GM23338 (cell line): ENCODE results near the gene C5orf47. TPM values are rescaled to one million over a fixed set of nuclear protein-coding genes. Genes with fewer than 3 reads are reported as not detected.

Experiments
- ATAC-seq: fragments of 200-7000 bp; cut with Tn5 transposase; 3 replicates; pipeline ENCODE4 v1.9.1; 2020
- DNase-seq: peaks from one replicate; pipeline ENCODE4 v3.0.0-alpha.2; 2015; ENCODE audit warnings: low spot score
- H2AFZ ChIP-seq: fragments of 200-600 bp; sonication (generic); 2 replicates; pipeline ENCODE4 v1.8.0; 2016; ENCODE audit warnings: antibody characterized with exemption, mild to moderate bottlenecking, moderate library complexity
- H3F3A ChIP-seq: fragments of 200-600 bp; sonication (generic); replicated peaks from 2 replicates; pipeline ENCODE4 v1.8.0; 2017; ENCODE audit warnings: antibody characterized with exemption, mixed run types, low read depth
- H3K27ac ChIP-seq: fragments of 200-600 bp; sonication (generic); 2 replicates; pipeline ENCODE4 v1.6.1; 2016; ENCODE audit warnings: low read depth
- H3K27me3 ChIP-seq: fragments of 200-600 bp; sonication (generic); 2 replicates; pipeline ENCODE4 v1.8.0; 2016; ENCODE audit warnings: mild to moderate bottlenecking, mixed run types, moderate library complexity; ENCODE audit not compliant: insufficient read depth
- H3K36me3 ChIP-seq: fragments of 200-600 bp; sonication (generic); 2 replicates; pipeline ENCODE4 v1.8.0; 2016; ENCODE audit warnings: mild to moderate bottlenecking; ENCODE audit not compliant: insufficient read depth
- H3K4me1 ChIP-seq: fragments of 200-600 bp; sonication (generic); 2 replicates; pipeline ENCODE4 v1.8.0; 2016; ENCODE audit warnings: mild to moderate bottlenecking, moderate library complexity; ENCODE audit not compliant: insufficient read depth
- H3K4me2 ChIP-seq: fragments of 200-600 bp; sonication (generic); 2 replicates; pipeline ENCODE4 v1.7.1; 2017; ENCODE audit warnings: mixed run types
- H3K4me3 ChIP-seq: fragments of 200-600 bp; sonication (generic); 2 replicates; pipeline ENCODE4 v1.6.1; 2016; ENCODE audit warnings: mixed run types
- H3K79me2 ChIP-seq: fragments of 200-600 bp; sonication (generic); replicated peaks from 2 replicates; pipeline ENCODE4 v1.8.0; 2017; ENCODE audit warnings: mild to moderate bottlenecking; ENCODE audit not compliant: insufficient read depth
- H3K9me2 ChIP-seq: fragments of 200-600 bp; sonication (generic); 2 replicates; pipeline ENCODE4 v1.8.0; 2017; ENCODE audit not compliant: insufficient read depth
- H4K20me1 ChIP-seq: fragments of 200-600 bp; sonication (generic); replicated peaks from 2 replicates; pipeline ENCODE4 v1.8.0; 2017; ENCODE audit warnings: mild to moderate bottlenecking; ENCODE audit not compliant: insufficient read depth
- H3K27ac Mint-ChIP-seq: 2 replicates; pipeline ENCODE4 v1.8.0; 2020; ENCODE audit warnings: inconsistent platforms, mild to moderate bottlenecking, moderate library complexity, mixed read lengths
- H3K27me3 Mint-ChIP-seq: 3 replicates; pipeline ENCODE4 v1.8.0; 2022; ENCODE audit warnings: low read depth, mild to moderate bottlenecking, moderate library complexity, mixed read lengths, inconsistent platforms; ENCODE audit not compliant: insufficient read depth, poor library complexity
- H3K36me3 Mint-ChIP-seq: 3 replicates; pipeline ENCODE4 v1.8.0; 2021; ENCODE audit warnings: low read depth, mild to moderate bottlenecking, inconsistent platforms, moderate library complexity, mixed read lengths
- H3K4me1 Mint-ChIP-seq: 3 replicates; pipeline ENCODE4 v1.8.0; 2020; ENCODE audit warnings: mild to moderate bottlenecking, inconsistent platforms, mixed read lengths
- H3K4me3 Mint-ChIP-seq: 3 replicates; pipeline ENCODE4 v1.8.0; 2021; ENCODE audit warnings: moderate library complexity, mild to moderate bottlenecking, inconsistent platforms, mixed read lengths
- H3K9me3 Mint-ChIP-seq: 3 replicates; pipeline ENCODE4 v1.8.0; 2020; ENCODE audit warnings: moderate library complexity, mild to moderate bottlenecking, inconsistent platforms, mixed read lengths
- CREB1 ChIP-seq: fragments of 250-450 bp; sonication (Bioruptor Pico); IDR thresholded peaks from 2 replicates; pipeline ENCODE4 v1.5.0; 2020; ENCODE audit warnings: low read depth, mild to moderate bottlenecking, moderate library complexity
- EZH2 ChIP-seq: fragments of 200-600 bp; sonication (generic); IDR thresholded peaks from one replicate; pipeline ENCODE4 v1.8.0; 2017; ENCODE audit warnings: antibody characterized with exemption, mild to moderate bottlenecking, low read depth; ENCODE audit not compliant: unreplicated experiment
- EZH2phosphoT487 ChIP-seq: fragments of 200-600 bp; sonication (generic); IDR thresholded peaks from one replicate; pipeline ENCODE4 v1.8.1; 2018; ENCODE audit warnings: antibody characterized with exemption; ENCODE audit not compliant: unreplicated experiment
- JUNB ChIP-seq: IDR thresholded peaks from one replicate; pipeline ENCODE4 v1.6.1; 2016; ENCODE audit warnings: antibody characterized with exemption; ENCODE audit not compliant: unreplicated experiment
- NANOG ChIP-seq: IDR thresholded peaks from 2 replicates; pipeline ENCODE4 v1.6.1; 2016; ENCODE audit warnings: antibody characterized with exemption, borderline replicate concordance
- POLR2AphosphoS5 ChIP-seq: IDR thresholded peaks from 2 replicates; pipeline ENCODE4 v1.6.1; 2016; ENCODE audit warnings: antibody characterized with exemption, low read depth
- STAT1 ChIP-seq: IDR thresholded peaks from one replicate; pipeline ENCODE4 v1.6.1; 2016; ENCODE audit warnings: antibody characterized with exemption; ENCODE audit not compliant: unreplicated experiment
- ZNF114 ChIP-seq: fragments of 250-450 bp; sonication (Bioruptor Pico); IDR thresholded peaks from 2 replicates; pipeline ENCODE4 v1.5.0; 2020; ENCODE audit warnings: mild to moderate bottlenecking, moderate library complexity
- ZNF331 ChIP-seq: fragments of 250-450 bp; sonication (Bioruptor Pico); IDR thresholded peaks from 2 replicates; pipeline ENCODE4 v1.5.0; 2020; ENCODE audit warnings: low read depth, mild to moderate bottlenecking, moderate library complexity
- polyA plus RNA-seq: library from polyadenylated mRNA; unstranded; fragments of >200 nt; fragmentation: Nextera tagmentation; extraction: Ambion mirVana; gene quantifications from 2 replicates; pipeline ENCODE4 v1.2.1, GENCODE V29; 2016
- total RNA-seq: library from RNA; depleted of rRNA; stranded (reverse); fragments of >200 nt; shearing (Covaris generic); gene quantifications from 2 replicates; pipeline ENCODE4 v1.2.3, GENCODE V29; 2014
- TF ChIP-seq, protein P1 (sequence below): IDR thresholded peaks from one replicate; pipeline ENCODE4 v1.6.1; 2018; ENCODE audit warnings: antibody characterized with exemption; ENCODE audit not compliant: unreplicated experiment
- TF ChIP-seq, protein P2 (sequence below): IDR thresholded peaks from 2 replicates; pipeline ENCODE4 v1.6.1; 2016; ENCODE audit warnings: antibody characterized with exemption
- TF ChIP-seq, protein P3 (sequence below), 2 experiments: fragments of 200-600 bp in 1 of 2; sonication (generic) in 1 of 2; conservative IDR thresholded peaks; 2 replicates each; pipeline versions ENCODE4 v1.5.1 to v1.6.1; 2016 to 2017; ENCODE audit warnings: antibody characterized with exemption in 2 of 2, low read depth in 2 of 2, mild to moderate bottlenecking in 2 of 2, moderate library complexity in 1 of 2
- TF ChIP-seq, protein P4 (sequence below): fragments of 250-450 bp; sonication (Bioruptor Pico); IDR thresholded peaks from 2 replicates; pipeline ENCODE4 v1.5.0; 2020; ENCODE audit warnings: mild to moderate bottlenecking, moderate library complexity

The C5orf47 gene
- total and polyA plus RNA-seq, 2 experiments from 2014 or later, result 0.63 to 1.1 TPM

DNA sequence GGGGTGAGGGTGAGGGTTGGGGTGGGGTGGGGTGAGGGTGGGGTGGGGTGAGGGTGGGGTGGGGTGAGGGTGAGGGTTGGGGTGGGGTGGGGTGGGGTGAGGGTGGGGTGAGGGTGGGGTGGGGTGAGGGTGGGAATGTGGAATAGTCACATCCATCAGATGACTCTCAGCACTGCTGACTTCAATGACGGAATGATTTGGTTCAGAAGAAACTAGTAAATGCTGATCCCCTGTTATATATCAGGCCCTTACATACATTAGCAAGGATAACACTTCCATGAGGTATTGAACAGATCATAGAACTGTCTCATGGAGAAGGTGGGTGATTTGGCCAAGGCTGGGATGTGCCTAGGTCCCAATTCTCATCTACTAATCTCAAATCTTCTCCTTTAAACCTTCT, 24.5 kb upstream of the C5orf47 start:
- peak overlapping the region; percentile 66; the same call in 1 of the 2 replicates for H3K27ac Mint-ChIP-seq
- H3K4me2 ChIP-seq, result peak overlapping the region; percentile 54

More for the DNA sequence above, 24.5 kb upstream of the C5orf47 start:
- Histone ChIP-seq H3K9me2 (no peaks in the 10 kb centered on the region), H2AFZ (no peak overlapping the region), H3K36me3 (no peaks in the 10 kb centered on the region), H4K20me1 (no peaks in the 10 kb centered on the region), H3K79me2 (no peaks in the 10 kb centered on the region), H3K4me1 (peaks cover 47% of the 10 kb centered on the region), H3F3A (0 out of 2 replicates have a peak, but pooled peaks cover 2% of the 10 kb centered on the region), H3K4me3 (peak overlapping the region; percentile 29; the same call in 1 of the 2 replicates), H3K27ac (peak overlapping the region; percentile 80), H3K27me3 (no peaks in the 10 kb centered on the region)
- Mint-ChIP-seq H3K27me3 (peaks cover 9% of the 10 kb centered on the region), H3K4me3 (peak overlapping the region; percentile 33; the same call in 2 of the 3 replicates), H3K9me3 (peaks cover 7% of the 10 kb centered on the region; the same call in 1 of the 3 replicates), H3K4me1 (peaks cover 57% of the 10 kb centered on the region), H3K36me3 (peaks cover 7% of the 10 kb centered on the region)
- TF ChIP-seq, protein P1, sequence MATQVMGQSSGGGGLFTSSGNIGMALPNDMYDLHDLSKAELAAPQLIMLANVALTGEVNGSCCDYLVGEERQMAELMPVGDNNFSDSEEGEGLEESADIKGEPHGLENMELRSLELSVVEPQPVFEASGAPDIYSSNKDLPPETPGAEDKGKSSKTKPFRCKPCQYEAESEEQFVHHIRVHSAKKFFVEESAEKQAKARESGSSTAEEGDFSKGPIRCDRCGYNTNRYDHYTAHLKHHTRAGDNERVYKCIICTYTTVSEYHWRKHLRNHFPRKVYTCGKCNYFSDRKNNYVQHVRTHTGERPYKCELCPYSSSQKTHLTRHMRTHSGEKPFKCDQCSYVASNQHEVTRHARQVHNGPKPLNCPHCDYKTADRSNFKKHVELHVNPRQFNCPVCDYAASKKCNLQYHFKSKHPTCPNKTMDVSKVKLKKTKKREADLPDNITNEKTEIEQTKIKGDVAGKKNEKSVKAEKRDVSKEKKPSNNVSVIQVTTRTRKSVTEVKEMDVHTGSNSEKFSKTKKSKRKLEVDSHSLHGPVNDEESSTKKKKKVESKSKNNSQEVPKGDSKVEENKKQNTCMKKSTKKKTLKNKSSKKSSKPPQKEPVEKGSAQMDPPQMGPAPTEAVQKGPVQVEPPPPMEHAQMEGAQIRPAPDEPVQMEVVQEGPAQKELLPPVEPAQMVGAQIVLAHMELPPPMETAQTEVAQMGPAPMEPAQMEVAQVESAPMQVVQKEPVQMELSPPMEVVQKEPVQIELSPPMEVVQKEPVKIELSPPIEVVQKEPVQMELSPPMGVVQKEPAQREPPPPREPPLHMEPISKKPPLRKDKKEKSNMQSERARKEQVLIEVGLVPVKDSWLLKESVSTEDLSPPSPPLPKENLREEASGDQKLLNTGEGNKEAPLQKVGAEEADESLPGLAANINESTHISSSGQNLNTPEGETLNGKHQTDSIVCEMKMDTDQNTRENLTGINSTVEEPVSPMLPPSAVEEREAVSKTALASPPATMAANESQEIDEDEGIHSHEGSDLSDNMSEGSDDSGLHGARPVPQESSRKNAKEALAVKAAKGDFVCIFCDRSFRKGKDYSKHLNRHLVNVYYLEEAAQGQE, result no peak
- no peak for TF ChIP-seq EZH2
- TF ChIP-seq EZH2phosphoT487, result no peak
- TF ChIP-seq, protein P2, sequence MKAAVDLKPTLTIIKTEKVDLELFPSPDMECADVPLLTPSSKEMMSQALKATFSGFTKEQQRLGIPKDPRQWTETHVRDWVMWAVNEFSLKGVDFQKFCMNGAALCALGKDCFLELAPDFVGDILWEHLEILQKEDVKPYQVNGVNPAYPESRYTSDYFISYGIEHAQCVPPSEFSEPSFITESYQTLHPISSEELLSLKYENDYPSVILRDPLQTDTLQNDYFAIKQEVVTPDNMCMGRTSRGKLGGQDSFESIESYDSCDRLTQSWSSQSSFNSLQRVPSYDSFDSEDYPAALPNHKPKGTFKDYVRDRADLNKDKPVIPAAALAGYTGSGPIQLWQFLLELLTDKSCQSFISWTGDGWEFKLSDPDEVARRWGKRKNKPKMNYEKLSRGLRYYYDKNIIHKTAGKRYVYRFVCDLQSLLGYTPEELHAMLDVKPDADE, result no peak
- no peak for TF ChIP-seq CREB1
- TF ChIP-seq ZNF331, result no peak
- TF ChIP-seq, protein P3, sequence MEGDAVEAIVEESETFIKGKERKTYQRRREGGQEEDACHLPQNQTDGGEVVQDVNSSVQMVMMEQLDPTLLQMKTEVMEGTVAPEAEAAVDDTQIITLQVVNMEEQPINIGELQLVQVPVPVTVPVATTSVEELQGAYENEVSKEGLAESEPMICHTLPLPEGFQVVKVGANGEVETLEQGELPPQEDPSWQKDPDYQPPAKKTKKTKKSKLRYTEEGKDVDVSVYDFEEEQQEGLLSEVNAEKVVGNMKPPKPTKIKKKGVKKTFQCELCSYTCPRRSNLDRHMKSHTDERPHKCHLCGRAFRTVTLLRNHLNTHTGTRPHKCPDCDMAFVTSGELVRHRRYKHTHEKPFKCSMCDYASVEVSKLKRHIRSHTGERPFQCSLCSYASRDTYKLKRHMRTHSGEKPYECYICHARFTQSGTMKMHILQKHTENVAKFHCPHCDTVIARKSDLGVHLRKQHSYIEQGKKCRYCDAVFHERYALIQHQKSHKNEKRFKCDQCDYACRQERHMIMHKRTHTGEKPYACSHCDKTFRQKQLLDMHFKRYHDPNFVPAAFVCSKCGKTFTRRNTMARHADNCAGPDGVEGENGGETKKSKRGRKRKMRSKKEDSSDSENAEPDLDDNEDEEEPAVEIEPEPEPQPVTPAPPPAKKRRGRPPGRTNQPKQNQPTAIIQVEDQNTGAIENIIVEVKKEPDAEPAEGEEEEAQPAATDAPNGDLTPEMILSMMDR (conservative IDR thresholded peaks at IDR 0.05; ENCODE audit: low read depth in 2 of 2), result no peak
- TF ChIP-seq, protein P4, sequence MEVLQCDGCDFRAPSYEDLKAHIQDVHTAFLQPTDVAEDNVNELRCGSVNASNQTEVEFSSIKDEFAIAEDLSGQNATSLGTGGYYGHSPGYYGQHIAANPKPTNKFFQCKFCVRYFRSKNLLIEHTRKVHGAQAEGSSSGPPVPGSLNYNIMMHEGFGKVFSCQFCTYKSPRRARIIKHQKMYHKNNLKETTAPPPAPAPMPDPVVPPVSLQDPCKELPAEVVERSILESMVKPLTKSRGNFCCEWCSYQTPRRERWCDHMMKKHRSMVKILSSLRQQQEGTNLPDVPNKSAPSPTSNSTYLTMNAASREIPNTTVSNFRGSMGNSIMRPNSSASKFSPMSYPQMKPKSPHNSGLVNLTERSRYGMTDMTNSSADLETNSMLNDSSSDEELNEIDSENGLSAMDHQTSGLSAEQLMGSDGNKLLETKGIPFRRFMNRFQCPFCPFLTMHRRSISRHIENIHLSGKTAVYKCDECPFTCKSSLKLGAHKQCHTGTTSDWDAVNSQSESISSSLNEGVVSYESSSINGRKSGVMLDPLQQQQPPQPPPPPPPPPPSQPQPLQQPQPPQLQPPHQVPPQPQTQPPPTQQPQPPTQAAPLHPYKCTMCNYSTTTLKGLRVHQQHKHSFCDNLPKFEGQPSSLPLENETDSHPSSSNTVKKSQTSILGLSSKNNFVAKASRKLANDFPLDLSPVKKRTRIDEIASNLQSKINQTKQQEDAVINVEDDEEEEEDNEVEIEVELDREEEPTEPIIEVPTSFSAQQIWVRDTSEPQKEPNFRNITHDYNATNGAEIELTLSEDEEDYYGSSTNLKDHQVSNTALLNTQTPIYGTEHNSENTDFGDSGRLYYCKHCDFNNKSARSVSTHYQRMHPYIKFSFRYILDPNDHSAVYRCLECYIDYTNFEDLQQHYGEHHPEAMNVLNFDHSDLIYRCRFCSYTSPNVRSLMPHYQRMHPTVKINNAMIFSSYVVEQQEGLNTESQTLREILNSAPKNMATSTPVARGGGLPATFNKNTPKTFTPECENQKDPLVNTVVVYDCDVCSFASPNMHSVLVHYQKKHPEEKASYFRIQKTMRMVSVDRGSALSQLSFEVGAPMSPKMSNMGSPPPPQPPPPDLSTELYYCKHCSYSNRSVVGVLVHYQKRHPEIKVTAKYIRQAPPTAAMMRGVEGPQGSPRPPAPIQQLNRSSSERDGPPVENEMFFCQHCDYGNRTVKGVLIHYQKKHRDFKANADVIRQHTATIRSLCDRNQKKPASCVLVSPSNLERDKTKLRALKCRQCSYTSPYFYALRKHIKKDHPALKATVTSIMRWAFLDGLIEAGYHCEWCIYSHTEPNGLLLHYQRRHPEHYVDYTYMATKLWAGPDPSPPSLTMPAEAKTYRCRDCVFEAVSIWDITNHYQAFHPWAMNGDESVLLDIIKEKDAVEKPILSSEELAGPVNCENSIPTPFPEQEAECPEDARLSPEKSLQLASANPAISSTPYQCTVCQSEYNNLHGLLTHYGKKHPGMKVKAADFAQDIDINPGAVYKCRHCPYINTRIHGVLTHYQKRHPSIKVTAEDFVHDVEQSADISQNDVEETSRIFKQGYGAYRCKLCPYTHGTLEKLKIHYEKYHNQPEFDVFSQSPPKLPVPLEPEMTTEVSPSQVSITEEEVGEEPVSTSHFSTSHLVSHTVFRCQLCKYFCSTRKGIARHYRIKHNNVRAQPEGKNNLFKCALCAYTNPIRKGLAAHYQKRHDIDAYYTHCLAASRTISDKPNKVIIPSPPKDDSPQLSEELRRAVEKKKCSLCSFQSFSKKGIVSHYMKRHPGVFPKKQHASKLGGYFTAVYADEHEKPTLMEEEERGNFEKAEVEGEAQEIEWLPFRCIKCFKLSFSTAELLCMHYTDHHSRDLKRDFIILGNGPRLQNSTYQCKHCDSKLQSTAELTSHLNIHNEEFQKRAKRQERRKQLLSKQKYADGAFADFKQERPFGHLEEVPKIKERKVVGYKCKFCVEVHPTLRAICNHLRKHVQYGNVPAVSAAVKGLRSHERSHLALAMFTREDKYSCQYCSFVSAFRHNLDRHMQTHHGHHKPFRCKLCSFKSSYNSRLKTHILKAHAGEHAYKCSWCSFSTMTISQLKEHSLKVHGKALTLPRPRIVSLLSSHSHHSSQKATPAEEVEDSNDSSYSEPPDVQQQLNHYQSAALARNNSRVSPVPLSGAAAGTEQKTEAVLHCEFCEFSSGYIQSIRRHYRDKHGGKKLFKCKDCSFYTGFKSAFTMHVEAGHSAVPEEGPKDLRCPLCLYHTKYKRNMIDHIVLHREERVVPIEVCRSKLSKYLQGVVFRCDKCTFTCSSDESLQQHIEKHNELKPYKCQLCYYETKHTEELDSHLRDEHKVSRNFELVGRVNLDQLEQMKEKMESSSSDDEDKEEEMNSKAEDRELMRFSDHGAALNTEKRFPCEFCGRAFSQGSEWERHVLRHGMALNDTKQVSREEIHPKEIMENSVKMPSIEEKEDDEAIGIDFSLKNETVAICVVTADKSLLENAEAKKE (CRISPR knock-in tag), result no peak
- TF ChIP-seq STAT1, result no peak
- TF ChIP-seq POLR2AphosphoS5, result no peak
- TF ChIP-seq JUNB, result no peak
- TF ChIP-seq ZNF114 (CRISPR knock-in tag), result no peak
- TF ChIP-seq NANOG, result no peak
- no peak for DNase-seq
- no peak for ATAC-seq
